Activated CD4-positive, alpha-beta T cell treated with anti-CD3 and anti-CD28 coated beads, Interleukin-2, amount 10 ng/mL, durations not matched to agents 24 days and 14 days (primary cell): Measurements from ENCODE around the gene SPAG9. TPM values are rescaled to one million over a fixed set of nuclear protein-coding genes. Genes with fewer than 3 reads are reported as not detected.
A peak's percentile ranks its signal among the peaks of the same experiment; 100 is the strongest.

Experiments used
- DNase-seq: peaks from one replicate; pipeline ENCODE4 v3.0.0; 2022
- H3K27ac Mint-ChIP-seq: one replicate; pipeline ENCODE4 v1.8.0; 2022; ENCODE audit warnings: mild to moderate bottlenecking, mixed read lengths
- H3K27me3 Mint-ChIP-seq: one replicate; pipeline ENCODE4 v1.8.0; 2022; ENCODE audit warnings: mixed read lengths
- H3K36me3 Mint-ChIP-seq: one replicate; pipeline ENCODE4 v1.8.0; 2022; ENCODE audit warnings: low read depth, mild to moderate bottlenecking, mixed read lengths
- H3K4me1 Mint-ChIP-seq: one replicate; pipeline ENCODE4 v1.8.0; 2021; ENCODE audit warnings: mixed read lengths
- H3K4me3 Mint-ChIP-seq: one replicate; pipeline ENCODE4 v1.8.0; 2022; ENCODE audit warnings: mild to moderate bottlenecking, moderate library complexity, mixed read lengths
- H3K9me3 Mint-ChIP-seq: one replicate; pipeline ENCODE4 v1.8.0; 2021; ENCODE audit warnings: mixed read lengths
- intact Hi-C: fragments of 100-400 bp; cut with micrococcal nuclease; formaldehyde crosslinking; loops from one replicate; pipeline ENCODE4 v1.15.1; 2023
- total RNA-seq: library from RNA; stranded (reverse); gene quantifications from 2 replicates; pipeline ENCODE4 v1.2.3, GENCODE V29; 2022

SPAG9 gene, protein sequence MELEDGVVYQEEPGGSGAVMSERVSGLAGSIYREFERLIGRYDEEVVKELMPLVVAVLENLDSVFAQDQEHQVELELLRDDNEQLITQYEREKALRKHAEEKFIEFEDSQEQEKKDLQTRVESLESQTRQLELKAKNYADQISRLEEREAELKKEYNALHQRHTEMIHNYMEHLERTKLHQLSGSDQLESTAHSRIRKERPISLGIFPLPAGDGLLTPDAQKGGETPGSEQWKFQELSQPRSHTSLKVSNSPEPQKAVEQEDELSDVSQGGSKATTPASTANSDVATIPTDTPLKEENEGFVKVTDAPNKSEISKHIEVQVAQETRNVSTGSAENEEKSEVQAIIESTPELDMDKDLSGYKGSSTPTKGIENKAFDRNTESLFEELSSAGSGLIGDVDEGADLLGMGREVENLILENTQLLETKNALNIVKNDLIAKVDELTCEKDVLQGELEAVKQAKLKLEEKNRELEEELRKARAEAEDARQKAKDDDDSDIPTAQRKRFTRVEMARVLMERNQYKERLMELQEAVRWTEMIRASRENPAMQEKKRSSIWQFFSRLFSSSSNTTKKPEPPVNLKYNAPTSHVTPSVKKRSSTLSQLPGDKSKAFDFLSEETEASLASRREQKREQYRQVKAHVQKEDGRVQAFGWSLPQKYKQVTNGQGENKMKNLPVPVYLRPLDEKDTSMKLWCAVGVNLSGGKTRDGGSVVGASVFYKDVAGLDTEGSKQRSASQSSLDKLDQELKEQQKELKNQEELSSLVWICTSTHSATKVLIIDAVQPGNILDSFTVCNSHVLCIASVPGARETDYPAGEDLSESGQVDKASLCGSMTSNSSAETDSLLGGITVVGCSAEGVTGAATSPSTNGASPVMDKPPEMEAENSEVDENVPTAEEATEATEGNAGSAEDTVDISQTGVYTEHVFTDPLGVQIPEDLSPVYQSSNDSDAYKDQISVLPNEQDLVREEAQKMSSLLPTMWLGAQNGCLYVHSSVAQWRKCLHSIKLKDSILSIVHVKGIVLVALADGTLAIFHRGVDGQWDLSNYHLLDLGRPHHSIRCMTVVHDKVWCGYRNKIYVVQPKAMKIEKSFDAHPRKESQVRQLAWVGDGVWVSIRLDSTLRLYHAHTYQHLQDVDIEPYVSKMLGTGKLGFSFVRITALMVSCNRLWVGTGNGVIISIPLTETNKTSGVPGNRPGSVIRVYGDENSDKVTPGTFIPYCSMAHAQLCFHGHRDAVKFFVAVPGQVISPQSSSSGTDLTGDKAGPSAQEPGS (N-terminal part only)
- 47.5 and 47.7 TPM in 2 replicates for total RNA-seq

DNA sequence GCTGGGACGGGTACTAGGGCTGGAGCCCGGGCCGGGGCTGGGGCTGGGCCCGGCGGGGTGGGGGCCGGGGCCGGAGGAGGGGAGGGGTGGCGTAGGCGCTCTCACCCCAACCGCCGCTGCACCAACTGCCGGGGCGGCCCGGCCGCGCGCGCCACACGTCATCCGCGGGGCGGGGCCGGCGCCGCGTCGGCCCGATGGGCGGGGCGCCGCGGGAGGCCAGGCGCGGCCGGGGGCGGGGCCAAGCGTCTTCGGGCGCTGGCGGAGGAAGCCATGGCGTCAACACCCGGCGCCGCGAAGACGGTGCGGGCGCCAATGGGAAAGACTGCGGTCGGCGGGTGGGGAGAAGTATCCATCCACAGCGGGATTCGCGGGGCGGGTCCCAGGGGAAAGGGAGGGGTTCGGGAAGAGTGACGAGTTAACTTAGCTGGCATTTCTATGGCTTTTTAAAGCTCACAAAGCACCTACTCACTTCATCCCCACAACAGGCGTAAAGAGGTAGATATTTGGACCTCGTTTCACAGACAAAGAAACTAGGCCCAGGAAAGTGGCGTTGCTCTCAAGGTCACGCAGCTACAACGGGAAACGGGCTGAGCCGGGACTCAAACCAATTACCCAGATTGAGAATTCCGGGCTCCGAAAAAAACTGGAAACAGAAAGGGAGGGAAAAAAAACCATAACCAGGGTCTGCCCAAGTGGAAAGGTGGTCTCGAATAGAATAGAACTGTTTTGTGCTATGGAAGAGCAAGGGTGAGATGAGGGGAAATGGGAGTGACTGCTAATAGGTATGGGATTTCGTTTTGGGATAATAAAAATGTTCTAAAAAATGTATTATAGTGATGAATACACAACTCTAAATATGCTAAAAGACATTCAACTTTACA lies at the start of gene SPAG9:
SPAG9 (minus strand) TSS at position 130 of the 881 bp plus-strand sequence. CDS start 212 bp downstream, outside the sequence.
- H3K27ac Mint-ChIP-seq = peak within 1 kb of the TSS; percentile 98
- peak; percentile 98 for DNase-seq
- intact Hi-C loops = loop anchor here (1.0 to 2.0 kb wide), 5 partner anchors 26 to 254 kb away; partner anchors contain the start of genes MBTD1, NME1, TOB1 and UTP18
- no peaks in the 10 kb centered on the region for H3K9me3 Mint-ChIP-seq
- H3K4me3 Mint-ChIP-seq = peak within 1 kb of the TSS; percentile 91
- H3K36me3 Mint-ChIP-seq = peaks cover 6% of the 10 kb centered on the region
- peaks cover 43% of the 10 kb centered on the region for H3K4me1 Mint-ChIP-seq
- H3K27me3 Mint-ChIP-seq = peaks cover 1% of the 10 kb centered on the region

DNA sequence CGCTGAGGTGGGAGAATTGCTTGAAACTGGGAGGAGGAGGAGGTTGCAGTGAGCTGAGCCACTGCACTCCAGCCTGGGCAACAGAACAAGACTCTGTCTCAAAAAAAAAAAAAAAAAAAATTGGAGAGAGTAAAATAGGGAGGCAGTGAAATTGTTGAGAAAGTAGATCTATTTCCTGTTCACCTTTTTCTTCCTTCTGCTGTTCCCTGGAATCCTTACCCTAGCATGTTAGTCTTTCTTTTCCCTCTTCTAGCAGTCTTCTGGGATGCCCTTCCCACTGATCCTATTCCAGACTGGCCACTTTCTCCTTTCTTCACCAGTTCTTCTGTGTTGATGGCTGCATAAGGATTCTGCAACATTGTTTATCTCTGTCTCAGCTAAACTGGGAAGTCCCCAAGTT lies 48.7 kb upstream of the SPAG9 start:
- Mint-ChIP-seq H3K27me3 (no peaks in the 10 kb centered on the region), H3K9me3 (no peaks in the 10 kb centered on the region), H3K4me1 (peaks cover 27% of the 10 kb centered on the region), H3K27ac (peak overlapping the region; percentile 49), H3K4me3 (peak overlapping the region; percentile 62), H3K36me3 (peaks cover 65% of the 10 kb centered on the region)
- DNase-seq = no peak
- intact Hi-C loops = loop anchor here (5.0 kb wide), 1 partner anchor 462 kb away; the partner anchor contains the start of gene ANKRD40

DNA sequence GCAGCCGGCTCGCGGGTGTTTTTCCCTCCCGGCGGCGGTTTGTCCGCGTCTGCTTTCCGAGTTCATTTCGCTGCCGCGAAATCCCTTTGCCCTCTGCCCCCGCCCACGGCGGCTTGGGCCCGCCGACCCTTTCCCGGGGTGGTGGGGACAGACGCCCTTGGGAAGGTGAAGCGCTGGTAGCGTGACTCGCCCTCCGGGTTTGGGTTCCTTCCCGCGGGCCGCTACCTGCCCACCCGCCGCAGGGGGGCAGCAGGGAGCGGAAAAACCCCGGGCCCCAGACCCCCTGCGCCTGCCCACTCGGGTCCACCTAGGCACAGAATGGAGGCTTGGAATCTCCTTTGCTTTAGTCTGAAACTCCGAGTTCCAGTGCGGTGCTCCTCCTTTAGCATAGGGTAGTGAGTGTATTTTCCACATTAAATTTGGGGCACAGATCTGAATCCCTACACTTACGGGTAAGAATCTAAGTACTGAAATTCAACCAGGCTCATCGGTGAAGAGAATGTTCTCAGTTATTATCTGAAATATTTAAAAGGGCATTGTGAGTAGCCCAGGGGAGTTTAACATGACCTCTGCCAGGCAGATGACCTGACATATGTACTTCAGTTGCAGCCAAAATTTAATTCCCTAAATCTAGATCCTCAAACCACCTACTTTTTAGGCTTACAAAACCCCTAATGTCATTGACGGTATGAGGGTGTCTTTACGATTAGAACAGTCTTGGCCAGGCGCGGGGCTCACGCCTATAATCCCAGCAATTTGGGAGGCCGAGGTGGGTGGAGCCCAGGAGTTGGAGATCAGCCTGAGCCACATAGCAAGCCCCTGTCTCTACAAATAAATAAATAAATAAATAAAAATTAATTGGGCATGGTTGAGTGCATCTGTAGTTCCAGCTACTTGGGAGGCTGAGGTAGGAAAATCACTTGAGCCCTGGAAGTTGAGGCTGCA lies 46.6 kb upstream of the SPAG9 start:
- H3K4me3 Mint-ChIP-seq = peak overlapping the region; percentile 88
- peaks cover 66% of the 10 kb centered on the region for H3K36me3 Mint-ChIP-seq
- no peaks in the 10 kb centered on the region for H3K9me3 Mint-ChIP-seq
- no peaks in the 10 kb centered on the region for H3K27me3 Mint-ChIP-seq
- peaks cover 30% of the 10 kb centered on the region for H3K4me1 Mint-ChIP-seq
- peak; percentile 92 for DNase-seq
- H3K27ac Mint-ChIP-seq = peak overlapping the region; percentile 92
- intact Hi-C loops = loop anchor here (1.0 to 5.0 kb wide), 5 partner anchors 14 to 460 kb away; partner anchors contain the start of genes ANKRD40, MBTD1, NME1 and TOB1

DNA sequence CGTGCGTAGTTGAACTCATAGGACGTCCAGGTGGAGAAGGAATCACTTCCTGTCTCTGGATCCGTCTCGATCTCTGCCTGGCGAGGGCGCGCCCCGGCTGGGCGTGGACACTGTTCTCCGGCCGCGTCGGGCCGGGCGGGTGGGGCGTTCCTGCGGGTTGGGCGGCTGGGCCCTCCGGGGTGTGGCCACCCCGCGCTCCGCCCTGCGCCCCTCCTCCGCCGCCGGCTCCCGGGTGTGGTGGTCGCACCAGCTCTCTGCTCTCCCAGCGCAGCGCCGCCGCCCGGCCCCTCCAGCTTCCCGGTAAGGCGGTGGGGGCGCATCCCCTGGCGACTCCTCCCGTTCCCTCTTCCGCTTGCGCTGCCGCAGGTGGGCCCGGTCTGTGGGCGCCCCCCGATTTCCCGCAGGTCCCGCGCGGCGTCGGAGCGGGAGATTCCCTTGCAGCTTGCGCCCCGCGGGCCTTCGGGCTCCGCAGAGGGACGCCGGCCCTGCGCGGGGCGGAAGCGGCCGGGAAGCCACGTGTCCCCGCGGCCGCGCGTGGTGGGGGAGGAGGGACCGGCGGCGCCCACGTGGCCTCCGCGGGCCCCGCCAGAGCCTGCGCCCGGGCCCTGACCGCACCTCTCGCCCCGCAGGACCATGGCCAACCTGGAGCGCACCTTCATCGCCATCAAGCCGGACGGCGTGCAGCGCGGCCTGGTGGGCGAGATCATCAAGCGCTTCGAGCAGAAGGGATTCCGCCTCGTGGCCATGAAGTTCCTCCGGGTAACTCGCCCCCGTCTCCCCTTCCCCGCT lies 45.7 kb upstream of the SPAG9 start, which contains the start of gene NME2:
NME2 (plus strand) TSS at position 214 of the 789 bp plus-strand sequence; CDS start at position 634, 420 bp downstream.
- Mint-ChIP-seq H3K9me3 (no peaks in the 10 kb centered on the region), H3K4me3 (peak within 1 kb of the TSS; percentile 88), H3K36me3 (peaks cover 69% of the 10 kb centered on the region), H3K27ac (peak within 1 kb of the TSS; percentile 97), H3K4me1 (peaks cover 30% of the 10 kb centered on the region), H3K27me3 (no peaks in the 10 kb centered on the region)
- intact Hi-C loops = loop anchor here (1.0 to 5.0 kb wide), 4 partner anchors 13 to 459 kb away; partner anchors contain the start of genes ANKRD40, MBTD1, NME1 and TOB1
- DNase-seq = peak; percentile 94

DNA sequence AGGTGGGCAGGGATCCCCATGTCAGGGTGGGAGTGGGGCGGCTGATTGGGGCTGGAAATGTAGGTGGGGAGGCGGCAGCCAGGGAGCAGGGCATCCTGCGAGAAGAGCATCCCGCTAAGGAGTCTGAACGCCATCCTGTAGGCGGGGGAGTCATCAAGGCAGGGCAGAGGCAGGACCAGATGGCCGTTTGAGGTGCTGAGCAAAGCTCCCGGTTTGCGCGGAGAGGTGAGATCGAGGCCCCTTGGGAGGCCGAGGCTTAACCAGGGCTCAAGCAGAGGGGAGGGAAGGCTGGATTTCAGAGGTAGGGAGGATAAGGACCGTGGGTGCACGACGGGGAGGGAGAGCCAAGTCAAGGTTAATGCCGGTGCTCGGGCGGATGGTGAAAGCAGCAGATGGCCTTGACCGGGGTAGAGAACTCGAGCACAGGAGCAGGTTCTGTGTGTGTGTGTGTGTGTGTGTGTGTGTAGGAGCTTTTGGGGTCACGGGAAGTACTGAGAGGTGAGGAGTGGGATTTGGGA lies 45.1 kb upstream of the SPAG9 start:
- Mint-ChIP-seq H3K27me3 (no peaks in the 10 kb centered on the region), H3K9me3 (no peaks in the 10 kb centered on the region), H3K4me3 (peak overlapping the region; percentile 88), H3K4me1 (peaks cover 28% of the 10 kb centered on the region), H3K36me3 (peaks cover 69% of the 10 kb centered on the region), H3K27ac (peak overlapping the region; percentile 97)
- intact Hi-C loops = loop anchor here (1.0 to 5.0 kb wide), 5 partner anchors 12 to 458 kb away; partner anchors contain the start of genes ANKRD40, MBTD1, NME1 and TOB1
- DNase-seq = no peak

DNA sequence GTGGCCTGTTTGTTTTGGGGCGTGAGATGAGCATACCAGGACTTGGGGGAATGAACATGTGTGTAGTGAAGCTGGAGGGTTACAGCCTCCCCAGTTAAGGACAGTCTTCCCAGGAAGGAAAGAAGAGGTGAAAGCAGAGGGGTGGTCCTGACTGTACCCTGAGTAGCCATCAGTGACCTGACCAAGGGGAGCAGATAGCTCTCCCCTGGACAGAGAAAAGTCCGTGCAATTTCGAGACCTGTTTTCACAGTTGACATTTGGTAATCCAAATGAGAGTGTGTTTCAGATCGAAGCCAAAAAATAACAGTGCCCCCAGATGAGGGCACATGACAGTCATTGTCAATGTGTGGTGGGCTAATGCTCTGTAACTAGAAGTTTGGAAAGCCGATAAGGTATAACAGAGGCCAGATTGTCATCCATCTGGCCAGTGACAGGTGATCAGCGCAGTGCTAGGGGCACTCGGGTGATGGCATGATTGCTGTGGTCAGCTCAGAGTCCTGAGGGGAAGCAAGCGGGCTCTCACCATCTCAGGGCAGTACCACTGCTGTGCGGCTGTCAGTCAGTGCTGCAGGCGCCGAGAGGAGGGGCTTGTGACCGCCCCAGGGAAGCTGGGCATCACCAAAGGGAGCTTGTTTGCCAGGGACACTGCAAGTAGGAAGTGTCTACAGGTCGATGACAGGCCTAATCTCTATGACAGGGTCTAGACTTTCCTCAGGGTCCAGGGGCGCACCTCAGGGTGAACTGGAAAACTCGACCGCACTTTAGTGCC lies 44.4 kb upstream of the SPAG9 start:
- intact Hi-C loops = loop anchor here (1.0 to 5.0 kb wide), 2 partner anchors 44 to 458 kb away; partner anchors contain the start of gene ANKRD40
- no peaks in the 10 kb centered on the region for H3K27me3 Mint-ChIP-seq
- H3K9me3 Mint-ChIP-seq = no peaks in the 10 kb centered on the region
- no peak for DNase-seq
- H3K27ac Mint-ChIP-seq = peak overlapping the region; percentile 97
- H3K4me1 Mint-ChIP-seq = peaks cover 28% of the 10 kb centered on the region
- H3K36me3 Mint-ChIP-seq = peaks cover 68% of the 10 kb centered on the region
- peak overlapping the region; percentile 88 for H3K4me3 Mint-ChIP-seq

DNA sequence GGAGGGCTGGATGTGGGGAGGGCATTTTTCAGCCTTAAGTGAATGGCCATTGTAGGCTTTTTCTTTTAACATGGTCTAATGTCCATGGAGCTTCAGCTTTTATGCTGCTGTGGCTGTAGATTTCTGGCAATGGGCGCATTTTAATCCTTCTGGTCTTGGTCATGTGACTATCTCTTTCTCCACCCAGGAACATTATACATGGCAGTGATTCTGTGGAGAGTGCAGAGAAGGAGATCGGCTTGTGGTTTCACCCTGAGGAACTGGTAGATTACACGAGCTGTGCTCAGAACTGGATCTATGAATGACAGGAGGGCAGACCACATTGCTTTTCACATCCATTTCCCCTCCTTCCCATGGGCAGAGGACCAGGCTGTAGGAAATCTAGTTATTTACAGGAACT lies 40.9 kb upstream of the SPAG9 start:
- no peaks in the 10 kb centered on the region for H3K9me3 Mint-ChIP-seq
- peaks cover 67% of the 10 kb centered on the region for H3K36me3 Mint-ChIP-seq
- intact Hi-C loops = no loop called here
- no peak overlapping the region for H3K4me3 Mint-ChIP-seq
- peaks cover 25% of the 10 kb centered on the region for H3K4me1 Mint-ChIP-seq
- no peaks in the 10 kb centered on the region for H3K27me3 Mint-ChIP-seq
- no peak for DNase-seq
- peak overlapping the region; percentile 2 for H3K27ac Mint-ChIP-seq

DNA sequence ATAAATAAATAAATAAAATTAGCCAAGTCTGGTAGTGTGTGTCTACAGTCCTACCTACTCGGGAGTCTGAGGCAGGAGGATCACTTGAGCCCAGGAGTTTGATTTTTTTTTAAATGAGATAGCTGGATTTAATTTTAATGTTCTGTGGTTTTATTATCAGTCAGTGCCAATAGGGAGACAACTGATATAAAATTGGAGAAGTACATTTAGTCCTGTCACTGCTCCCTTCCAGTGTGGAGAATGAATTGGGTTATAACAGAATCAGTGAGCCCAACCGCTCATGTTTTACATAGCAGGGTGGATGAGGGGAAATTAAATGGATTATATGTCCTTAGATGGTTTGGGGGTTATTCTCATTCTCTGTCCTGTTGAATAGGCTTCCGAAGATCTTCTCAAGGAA lies 38.9 kb upstream of the SPAG9 start:
- intact Hi-C loops = no loop called here
- Mint-ChIP-seq H3K27ac (no peak overlapping the region), H3K36me3 (peaks cover 70% of the 10 kb centered on the region), H3K4me3 (no peak overlapping the region), H3K4me1 (peaks cover 25% of the 10 kb centered on the region), H3K9me3 (no peaks in the 10 kb centered on the region), H3K27me3 (no peaks in the 10 kb centered on the region)
- DNase-seq = no peak

DNA sequence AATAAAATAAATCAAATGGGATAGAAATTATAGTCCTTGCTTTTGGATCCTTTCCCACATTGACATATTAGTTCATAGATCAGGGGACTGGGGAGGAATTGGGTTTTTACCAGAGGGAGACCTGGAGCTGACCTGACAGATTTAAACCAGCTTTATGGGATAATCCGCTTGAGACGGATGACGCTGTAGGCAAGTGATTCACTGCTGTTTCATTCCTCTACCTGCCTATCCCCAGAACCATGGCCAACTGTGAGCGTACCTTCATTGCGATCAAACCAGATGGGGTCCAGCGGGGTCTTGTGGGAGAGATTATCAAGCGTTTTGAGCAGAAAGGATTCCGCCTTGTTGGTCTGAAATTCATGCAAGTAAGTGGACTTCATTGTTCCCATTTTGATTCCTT lies 34.7 kb upstream of the SPAG9 start:
- Mint-ChIP-seq H3K9me3 (no peaks in the 10 kb centered on the region), H3K27ac (no peak overlapping the region), H3K36me3 (peaks cover 42% of the 10 kb centered on the region), H3K4me1 (peaks cover 26% of the 10 kb centered on the region), H3K27me3 (no peaks in the 10 kb centered on the region), H3K4me3 (no peak overlapping the region)
- DNase-seq = no peak
- intact Hi-C loops = no loop called here

DNA sequence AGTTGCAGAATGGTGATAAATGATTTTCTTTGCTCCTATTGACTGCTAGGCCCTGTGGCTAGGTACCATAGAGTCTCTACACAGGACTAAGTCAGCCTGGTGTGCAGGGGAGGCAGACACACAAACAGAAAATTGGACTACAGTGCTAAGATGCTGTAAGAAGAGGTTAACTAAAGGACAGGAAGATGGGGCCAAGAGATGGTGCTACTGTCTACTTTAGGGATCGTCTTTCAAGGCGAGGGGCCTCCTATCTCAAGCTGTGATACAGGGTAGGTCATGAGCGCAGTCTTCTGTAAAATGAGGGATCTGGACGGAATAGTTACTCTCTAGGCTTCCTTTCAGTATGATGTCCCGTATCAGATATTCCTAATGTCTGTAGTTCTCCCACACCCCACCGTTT lies 33.5 kb upstream of the SPAG9 start:
- Mint-ChIP-seq H3K27me3 (no peaks in the 10 kb centered on the region), H3K27ac (no peak overlapping the region), H3K4me1 (peaks cover 23% of the 10 kb centered on the region), H3K36me3 (peaks cover 34% of the 10 kb centered on the region), H3K9me3 (no peaks in the 10 kb centered on the region), H3K4me3 (no peak overlapping the region)
- intact Hi-C loops = loop anchor here (5.0 kb wide), 1 partner anchor 447 kb away; the partner anchor contains the start of gene ANKRD40
- DNase-seq = peak; percentile 66
